ENCODE measurements around the gene METTL3.
"Not testable (repeated sequence)": the region's sequence is repeated elsewhere in the genome, so short reads cannot be mapped to it uniquely, and the experiment has no call there.

The METTL3 gene

DNA sequence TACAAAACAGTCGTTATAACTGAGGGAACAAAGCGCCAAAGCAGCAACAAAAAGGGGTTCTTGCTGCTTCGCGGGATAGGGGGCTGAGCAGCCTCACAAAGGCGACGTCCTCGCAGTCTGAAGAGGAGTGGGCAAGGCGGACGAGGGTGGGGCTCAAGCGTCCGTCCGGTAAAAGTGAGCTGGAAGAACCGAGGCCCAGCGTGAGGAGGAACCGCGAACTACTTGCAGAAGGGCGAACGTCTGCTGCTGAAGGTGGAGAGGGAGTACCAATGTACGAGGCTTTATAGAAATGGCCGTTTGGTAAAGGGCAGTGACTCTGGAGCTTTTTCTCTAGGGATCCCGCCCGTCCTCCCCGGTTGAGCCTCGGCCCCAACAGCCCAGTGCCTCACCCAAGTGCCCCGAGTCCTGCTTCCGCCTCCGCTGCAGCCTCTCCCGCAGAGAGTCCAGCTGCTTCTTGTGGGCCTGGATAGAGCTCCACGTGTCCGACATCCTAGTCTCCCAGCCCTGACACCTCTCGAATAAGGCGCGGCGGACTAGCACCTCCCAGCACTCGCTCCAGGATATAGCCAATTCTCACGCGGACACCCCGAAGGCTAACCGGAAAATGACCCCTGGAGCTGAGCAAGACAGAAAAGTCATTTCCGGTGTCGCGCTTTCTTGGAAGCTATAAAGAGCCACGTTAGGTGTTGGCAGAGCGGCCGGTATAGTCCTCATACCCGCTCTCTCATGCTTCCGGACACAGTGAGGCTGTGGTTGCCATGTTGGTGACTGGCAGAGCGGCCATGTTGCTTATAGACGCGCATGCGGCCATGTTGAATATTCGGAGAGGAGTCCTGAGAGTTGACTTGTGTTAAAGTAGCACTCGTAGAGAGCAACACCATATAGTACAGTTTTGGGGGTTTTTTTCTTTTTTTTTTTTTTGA lies at the start of gene METTL3:
Gene METTL3 (minus strand): TSS at position 606 of the 923 bp plus-strand sequence. CDS start 117 bp downstream, at position 489.
- TF ChIP-seq CTCF (IDR thresholded peaks at IDR 0.05; ENCODE audit: borderline replicate concordance, insufficient read depth, low read depth, low read length) = no peak
- peak within 1 kb of the TSS; percentile 77 for H3K4me3 ChIP-seq (ENCODE audit: low read depth, low read length)

DNA sequence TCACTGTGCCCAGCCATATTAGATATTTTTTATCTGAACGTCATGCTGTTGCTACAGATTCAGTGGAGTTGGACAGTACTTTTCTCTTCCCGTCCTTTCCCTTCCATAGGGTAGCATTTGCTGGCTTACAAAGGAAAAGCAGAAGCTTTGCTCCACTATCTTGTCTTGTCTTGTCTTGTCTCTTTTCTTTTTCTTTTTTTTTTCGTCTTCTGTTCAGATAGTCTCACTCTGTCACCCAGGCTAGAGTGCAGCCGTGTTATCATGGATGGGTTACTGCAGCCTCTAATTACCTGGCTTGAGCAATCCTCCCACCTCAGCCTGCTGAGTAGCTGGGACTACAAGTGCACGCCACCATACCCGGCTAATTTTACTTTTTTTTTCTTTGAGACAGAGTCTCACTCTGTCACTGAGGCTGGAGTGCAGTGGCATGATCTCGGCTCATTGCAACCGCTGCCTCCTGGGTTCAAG lies 47.6 kb upstream of the METTL3 start:
- H3K4me3 ChIP-seq (ENCODE audit: low read depth, low read length) = no peak overlapping the region
- no peak for TF ChIP-seq CTCF (IDR thresholded peaks at IDR 0.05; ENCODE audit: borderline replicate concordance, insufficient read depth, low read depth, low read length)

DNA sequence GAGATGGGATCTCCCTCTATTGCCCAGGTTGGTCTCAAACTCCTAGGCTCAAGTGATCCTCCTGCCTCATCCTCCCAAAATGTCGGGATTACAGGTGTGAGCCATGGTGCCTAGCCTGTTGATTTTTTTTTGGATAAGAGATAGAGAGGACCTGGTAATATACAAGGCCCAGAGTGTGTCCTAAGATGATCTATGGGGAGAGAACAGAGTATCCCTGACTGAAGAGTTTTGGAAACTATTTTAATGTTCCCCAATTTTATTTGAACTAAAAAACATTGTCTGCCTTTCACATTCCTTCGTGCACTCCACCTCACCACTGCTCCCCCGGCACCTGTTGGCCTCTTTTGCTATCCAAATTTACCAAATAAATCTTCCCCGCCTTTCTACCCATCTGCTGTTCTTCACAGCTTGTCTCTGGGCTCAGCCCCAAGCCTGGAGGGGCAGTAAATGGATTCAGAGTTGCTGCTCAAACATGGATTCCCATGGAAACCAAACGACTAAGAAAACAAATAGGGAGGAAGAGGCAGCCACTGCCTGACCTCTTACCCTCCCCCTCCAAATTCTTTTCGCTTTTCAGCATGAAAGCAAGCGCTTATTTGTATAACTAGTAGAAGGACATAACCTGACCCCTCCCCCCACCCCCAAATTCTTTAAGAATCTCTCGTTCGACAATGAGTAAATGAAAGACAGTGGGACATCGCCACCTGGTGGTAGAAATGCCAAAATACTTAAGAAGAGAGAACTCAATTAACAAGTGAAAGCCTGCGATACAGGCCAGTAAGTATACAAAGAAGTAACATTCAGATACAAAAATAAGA lies 46.2 kb upstream of the METTL3 start:
- no peak overlapping the region for H3K4me3 ChIP-seq (ENCODE audit: low read depth, low read length)

DNA sequence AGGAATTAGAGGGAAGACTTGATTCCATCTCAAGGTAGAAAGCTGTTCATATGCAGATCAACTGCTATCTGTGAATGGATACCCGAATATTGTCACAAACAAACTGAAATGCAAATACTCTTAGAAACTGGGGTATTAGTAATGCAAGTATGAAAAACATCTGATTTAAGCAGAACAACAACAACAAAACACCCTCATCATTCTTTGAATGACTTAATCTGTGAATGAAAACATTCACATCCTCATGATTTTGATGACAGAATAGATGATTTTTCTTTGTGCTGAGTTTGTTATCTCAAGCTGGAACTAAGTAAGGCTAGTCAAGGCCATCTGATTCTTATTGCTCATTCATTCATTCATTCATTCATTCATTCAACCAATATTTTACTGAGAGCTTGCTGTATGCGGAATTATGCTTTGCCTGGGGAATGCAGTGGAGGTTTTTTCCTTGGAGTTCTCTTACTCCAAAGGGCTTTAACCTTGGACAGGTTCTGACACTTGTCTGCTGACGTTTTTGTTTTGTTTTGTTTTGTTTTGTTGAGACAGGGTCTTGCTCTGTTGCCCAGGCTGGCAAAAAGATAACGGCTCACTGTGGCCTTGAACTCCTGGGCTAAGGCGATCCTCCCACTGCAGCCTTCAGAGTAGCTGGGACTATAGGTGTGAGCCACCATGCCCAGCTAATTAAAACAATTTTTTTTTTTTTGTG lies 45.4 kb upstream of the METTL3 start:
- TF ChIP-seq CTCF (IDR thresholded peaks at IDR 0.05; ENCODE audit: borderline replicate concordance, insufficient read depth, low read depth, low read length) = no peak
- H3K4me3 ChIP-seq (ENCODE audit: low read depth, low read length) = no peak overlapping the region

More for the DNA sequence above, 46.2 kb upstream of the METTL3 start:
- TF ChIP-seq CTCF (IDR thresholded peaks at IDR 0.05; ENCODE audit: borderline replicate concordance, insufficient read depth, low read depth, low read length) = peak; percentile 24; the same call in 1 of the 2 replicates

DNA sequence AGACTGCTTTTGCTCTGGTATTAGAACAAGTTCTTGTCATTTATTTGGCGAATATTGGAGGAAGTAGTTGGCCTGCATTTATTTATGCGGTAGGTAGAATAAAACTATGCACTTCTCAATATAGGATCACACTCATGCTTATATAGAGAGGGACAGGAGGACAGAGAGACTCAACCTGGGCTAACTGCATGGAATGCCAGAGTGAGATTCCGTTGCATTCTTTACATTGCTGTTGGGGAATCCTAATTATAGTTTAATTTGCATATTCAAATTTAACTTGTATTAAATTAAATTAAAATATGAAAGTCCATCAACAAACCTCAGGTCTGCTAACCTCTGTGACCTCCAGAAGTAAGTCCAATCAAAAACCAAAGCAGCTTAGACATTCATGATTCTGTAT lies 42.1 kb upstream of the METTL3 start:
- no peak overlapping the region for H3K4me3 ChIP-seq (ENCODE audit: low read depth, low read length)
- no peak for TF ChIP-seq CTCF (IDR thresholded peaks at IDR 0.05; ENCODE audit: borderline replicate concordance, insufficient read depth, low read depth, low read length)

GRCh38 chr14:21544588-21544987 lies 33.4 kb upstream of the METTL3 start:
- H3K4me3 ChIP-seq (ENCODE audit: low read depth, low read length) = not testable (repeated sequence)

DNA sequence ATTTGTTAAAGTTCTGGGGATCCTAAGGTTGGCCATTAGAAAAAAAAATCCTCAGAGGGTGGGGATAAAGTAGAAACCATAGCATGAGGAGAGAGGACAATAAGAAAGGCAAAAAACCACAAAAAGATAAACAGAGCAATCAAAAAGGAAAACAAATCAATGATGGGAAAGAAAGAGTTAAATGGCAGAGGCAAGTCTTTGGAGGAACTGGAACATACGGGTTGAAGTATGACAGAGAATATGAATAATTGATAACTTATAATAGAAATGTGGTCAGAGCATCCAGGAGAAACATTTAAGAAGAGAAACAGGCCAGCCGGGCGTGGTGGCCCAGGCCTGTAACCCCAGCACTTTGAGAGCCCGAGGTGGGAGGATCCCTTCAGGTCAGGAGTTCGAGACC lies 32.8 kb upstream of the METTL3 start:
- H3K4me3 ChIP-seq (ENCODE audit: low read depth, low read length) = no peak overlapping the region
- no peak for TF ChIP-seq CTCF (IDR thresholded peaks at IDR 0.05; ENCODE audit: borderline replicate concordance, insufficient read depth, low read depth, low read length)
